Mesothelial cell of epicardium (in vitro differentiated cells): ENCODE data around the gene SPOPL. TPM values are rescaled to one million over a fixed set of nuclear protein-coding genes. Genes with fewer than 3 reads are reported as not detected.
A peak's percentile ranks its signal among the peaks of the same experiment; 100 is the strongest.

ENCODE experiments used
- DNase-seq, 2 experiments: peaks; one replicate each; pipeline ENCODE4 v3.0.0; 2021; ENCODE audit warnings: low spot score in 2 of 2; ENCODE audit not compliant: unreplicated experiment in 2 of 2
- H3K27ac Mint-ChIP-seq: 2 replicates; pipeline ENCODE4 v1.8.0; 2021; ENCODE audit warnings: mixed read lengths
- H3K27me3 Mint-ChIP-seq: 2 replicates; pipeline ENCODE4 v1.8.0; 2021; ENCODE audit warnings: low read depth, mixed read lengths
- H3K36me3 Mint-ChIP-seq: 2 replicates; pipeline ENCODE4 v1.8.0; 2021; ENCODE audit warnings: mixed read lengths
- H3K4me1 Mint-ChIP-seq: 2 replicates; pipeline ENCODE4 v1.8.0; 2021; ENCODE audit warnings: mixed read lengths
- H3K4me3 Mint-ChIP-seq: 2 replicates; pipeline ENCODE4 v1.8.0; 2021; ENCODE audit warnings: mild to moderate bottlenecking, moderate library complexity, mixed read lengths
- H3K9me3 Mint-ChIP-seq: 2 replicates; pipeline ENCODE4 v1.8.0; 2021; ENCODE audit warnings: mixed read lengths
- total RNA-seq: library from RNA; stranded (reverse); gene quantifications from 3 replicates; pipeline ENCODE4 v1.2.1, GENCODE V29; 2021
- TF ChIP-seq, protein P1 (sequence below): fragments of 200-600 bp; sonication (generic); IDR thresholded peaks from one replicate; pipeline ENCODE4 v1.5.0; 2021; ENCODE audit warnings: antibody characterized with exemption; ENCODE audit not compliant: unreplicated experiment

The SPOPL gene
- total RNA-seq, 1 donor from 2014 or later = 28.7 TPM

DNA sequence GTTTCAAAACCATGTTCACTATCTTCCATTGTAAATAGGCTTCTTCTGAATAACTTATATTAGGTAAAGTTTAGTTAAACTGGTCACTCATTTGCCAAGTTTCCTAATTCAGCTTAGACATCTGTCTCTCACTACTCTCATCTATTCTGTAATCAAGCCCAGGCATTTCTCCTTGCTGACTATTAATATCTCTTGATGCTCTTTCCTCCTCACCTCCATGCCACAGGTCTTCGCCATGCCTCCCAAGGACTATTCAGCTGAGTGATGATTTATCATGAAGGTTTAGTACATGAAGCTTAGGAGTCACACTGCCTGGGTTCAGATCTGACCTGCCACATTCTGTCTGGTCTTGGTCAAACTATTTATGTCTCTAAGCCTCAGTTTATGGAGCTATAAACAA lies 115.5 kb downstream of the SPOPL start:
- TF ChIP-seq, protein P1, sequence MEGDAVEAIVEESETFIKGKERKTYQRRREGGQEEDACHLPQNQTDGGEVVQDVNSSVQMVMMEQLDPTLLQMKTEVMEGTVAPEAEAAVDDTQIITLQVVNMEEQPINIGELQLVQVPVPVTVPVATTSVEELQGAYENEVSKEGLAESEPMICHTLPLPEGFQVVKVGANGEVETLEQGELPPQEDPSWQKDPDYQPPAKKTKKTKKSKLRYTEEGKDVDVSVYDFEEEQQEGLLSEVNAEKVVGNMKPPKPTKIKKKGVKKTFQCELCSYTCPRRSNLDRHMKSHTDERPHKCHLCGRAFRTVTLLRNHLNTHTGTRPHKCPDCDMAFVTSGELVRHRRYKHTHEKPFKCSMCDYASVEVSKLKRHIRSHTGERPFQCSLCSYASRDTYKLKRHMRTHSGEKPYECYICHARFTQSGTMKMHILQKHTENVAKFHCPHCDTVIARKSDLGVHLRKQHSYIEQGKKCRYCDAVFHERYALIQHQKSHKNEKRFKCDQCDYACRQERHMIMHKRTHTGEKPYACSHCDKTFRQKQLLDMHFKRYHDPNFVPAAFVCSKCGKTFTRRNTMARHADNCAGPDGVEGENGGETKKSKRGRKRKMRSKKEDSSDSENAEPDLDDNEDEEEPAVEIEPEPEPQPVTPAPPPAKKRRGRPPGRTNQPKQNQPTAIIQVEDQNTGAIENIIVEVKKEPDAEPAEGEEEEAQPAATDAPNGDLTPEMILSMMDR = no peak
- Mint-ChIP-seq H3K27me3 (peaks cover 4% of the 10 kb centered on the region), H3K27ac (no peak overlapping the region), H3K4me3 (no peak overlapping the region), H3K9me3 (no peaks in the 10 kb centered on the region), H3K36me3 (no peaks in the 10 kb centered on the region), H3K4me1 (peaks cover 7% of the 10 kb centered on the region)
- DNase-seq = no peak

DNA sequence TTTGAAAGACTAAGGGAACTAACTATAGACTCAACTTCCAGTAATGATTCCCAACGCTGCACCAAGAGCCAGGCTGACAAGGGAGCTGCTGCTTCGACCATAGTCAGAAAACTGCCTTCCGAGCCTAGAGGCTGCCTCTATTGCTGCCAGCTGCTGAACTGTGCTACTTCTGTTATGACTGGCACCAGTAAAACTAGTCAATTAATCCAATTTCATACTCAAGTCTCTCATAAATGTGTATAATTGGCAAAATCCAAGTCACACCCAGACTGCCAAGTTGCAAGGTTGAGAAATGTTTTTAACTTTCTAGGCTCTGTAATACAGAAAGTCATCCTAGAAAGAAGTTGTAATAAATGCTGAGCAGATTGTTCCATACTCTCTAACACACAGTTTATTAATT lies 117.4 kb downstream of the SPOPL start:
- no peaks in the 10 kb centered on the region for H3K36me3 Mint-ChIP-seq
- H3K27me3 Mint-ChIP-seq = peaks cover 4% of the 10 kb centered on the region
- no peak for DNase-seq
- H3K9me3 Mint-ChIP-seq = no peaks in the 10 kb centered on the region
- H3K4me1 Mint-ChIP-seq = peaks cover 20% of the 10 kb centered on the region
- H3K27ac Mint-ChIP-seq = no peak overlapping the region
- TF ChIP-seq, protein P1 = no peak
- H3K4me3 Mint-ChIP-seq = no peak overlapping the region

DNA sequence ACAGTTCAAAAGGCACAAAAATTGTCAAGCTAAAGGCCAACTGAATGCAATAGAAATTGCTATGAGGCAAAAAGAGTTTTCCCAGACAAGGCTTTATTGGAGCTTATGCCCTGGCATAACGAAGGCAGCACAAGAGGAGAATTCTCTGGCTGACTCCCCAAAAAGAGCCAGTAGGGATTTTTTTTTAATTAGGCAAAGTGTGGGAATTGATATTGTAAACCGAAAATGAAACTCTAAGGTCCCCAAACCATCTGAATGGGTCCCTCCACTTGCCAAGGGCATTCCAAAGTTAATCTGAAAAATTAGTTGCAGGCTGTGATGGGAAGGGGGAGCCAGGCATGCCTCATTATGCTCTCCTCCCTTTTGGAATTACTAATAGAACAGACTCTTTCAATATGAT lies 118.9 kb downstream of the SPOPL start:
- TF ChIP-seq, protein P1 = no peak
- Mint-ChIP-seq H3K9me3 (no peaks in the 10 kb centered on the region), H3K4me3 (no peak overlapping the region), H3K27ac (no peak overlapping the region), H3K4me1 (peaks cover 20% of the 10 kb centered on the region), H3K36me3 (no peaks in the 10 kb centered on the region), H3K27me3 (peaks cover 4% of the 10 kb centered on the region)
- no peak for DNase-seq

DNA sequence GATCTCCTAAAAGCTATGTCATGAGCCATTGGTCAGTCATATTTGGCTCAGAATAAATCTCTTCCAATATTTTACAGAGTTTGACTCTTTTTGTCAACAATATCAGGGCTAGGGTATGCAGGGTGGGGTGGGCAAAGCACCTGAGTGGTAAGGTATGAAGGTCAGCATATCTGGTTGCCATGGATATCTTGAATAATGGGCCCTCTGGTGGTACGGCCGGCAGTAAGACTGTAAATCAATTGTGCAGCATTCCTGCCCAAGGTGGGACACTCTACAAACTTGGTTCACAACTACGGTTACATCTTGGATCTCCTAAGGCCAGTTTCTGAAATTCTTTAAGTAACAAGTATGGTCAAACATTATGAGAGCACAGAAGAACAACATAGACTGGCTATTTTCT lies 119.6 kb downstream of the SPOPL start:
- no peak overlapping the region for H3K4me3 Mint-ChIP-seq
- no peak for DNase-seq
- TF ChIP-seq, protein P1 = no peak

DNA sequence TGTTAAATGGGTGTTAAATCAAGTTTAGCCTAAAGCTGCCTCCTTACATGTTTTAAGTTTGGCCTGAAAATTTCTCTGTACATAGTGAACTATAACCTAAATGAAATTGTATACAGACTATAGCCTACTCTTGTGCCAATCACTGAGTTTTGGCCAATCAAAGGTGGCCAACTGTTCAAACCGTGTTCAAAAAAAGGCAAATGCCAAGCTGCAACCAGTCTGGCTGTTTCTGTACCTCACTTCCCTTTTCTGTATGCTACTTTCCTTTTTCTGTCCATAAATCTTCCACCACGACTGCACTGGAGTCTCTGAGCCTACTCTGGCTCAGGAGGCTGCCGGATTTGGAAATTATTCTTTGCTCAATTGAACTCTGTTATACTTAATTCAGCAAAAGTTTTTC lies 121.0 kb downstream of the SPOPL start:
- H3K4me1 Mint-ChIP-seq = peaks cover 20% of the 10 kb centered on the region
- peak overlapping the region; percentile 32 for H3K27ac Mint-ChIP-seq
- TF ChIP-seq, protein P1 = no peak
- no peaks in the 10 kb centered on the region for H3K36me3 Mint-ChIP-seq
- H3K4me3 Mint-ChIP-seq = no peak overlapping the region
- DNase-seq = no peak
- H3K9me3 Mint-ChIP-seq = no peaks in the 10 kb centered on the region
- H3K27me3 Mint-ChIP-seq = no peaks in the 10 kb centered on the region

More for the DNA sequence above, 119.6 kb downstream of the SPOPL start:
- H3K36me3 Mint-ChIP-seq = no peaks in the 10 kb centered on the region
- peaks cover 4% of the 10 kb centered on the region for H3K27me3 Mint-ChIP-seq
- no peaks in the 10 kb centered on the region for H3K9me3 Mint-ChIP-seq
- no peak overlapping the region for H3K27ac Mint-ChIP-seq
- H3K4me1 Mint-ChIP-seq = peaks cover 20% of the 10 kb centered on the region
